Astrocyte (in vitro differentiated cells and primary cell): ENCODE measurements around the gene C17orf107. TPM values are rescaled to one million over a fixed set of nuclear protein-coding genes. Genes with fewer than 3 reads are reported as not detected.
"Not testable (repeated sequence)": the region's sequence is repeated elsewhere in the genome, so short reads cannot be mapped to it uniquely, and the experiment has no call there.

Experiments used
- DNase-seq: peaks from one replicate; pipeline ENCODE4 v3.0.0-alpha.2; 2010; ENCODE audit warnings: low read depth
- FAIRE-seq: peaks from 2 replicates; lab custom pipeline; 2011; peaks lifted over from hg19 to GRCh38; lab: Jason Lieb, UNC
- H2AFZ ChIP-seq: 2 replicates; pipeline ENCODE4 v1.6.0; 2012; ENCODE audit warnings: low read depth, low read length, inconsistent platforms
- H3K27ac ChIP-seq: 2 replicates; pipeline ENCODE4 v1.5.1; 2011; ENCODE audit warnings: low read depth, low read length, inconsistent platforms
- H3K27me3 ChIP-seq: 2 replicates; pipeline ENCODE4 v1.6.0; 2011; ENCODE audit warnings: low read length, inconsistent platforms; ENCODE audit not compliant: insufficient read depth
- H3K36me3 ChIP-seq: 2 replicates; pipeline ENCODE4 v1.5.1; 2011; ENCODE audit warnings: low read length, inconsistent platforms; ENCODE audit not compliant: insufficient read depth
- H3K4me1 ChIP-seq: 2 replicates; pipeline ENCODE4 v1.5.1; 2011; ENCODE audit warnings: low read length, inconsistent platforms; ENCODE audit not compliant: insufficient read depth
- H3K4me2 ChIP-seq: 2 replicates; pipeline ENCODE4 v1.6.0; 2012; ENCODE audit warnings: low read length, inconsistent platforms
- H3K4me3 ChIP-seq: 2 replicates; pipeline ENCODE4 v1.5.1; 2011; ENCODE audit warnings: low read depth, mild to moderate bottlenecking, low read length, inconsistent platforms; ENCODE audit not compliant: insufficient read depth
- H3K79me2 ChIP-seq: 2 replicates; pipeline ENCODE4 v1.6.0; 2012; ENCODE audit warnings: mild to moderate bottlenecking, low read length, inconsistent platforms; ENCODE audit not compliant: insufficient read depth
- H3K9ac ChIP-seq: 2 replicates; pipeline ENCODE4 v1.6.0; 2012; ENCODE audit warnings: mild to moderate bottlenecking, low read length, inconsistent platforms
- H3K9me3 ChIP-seq: 2 replicates; pipeline ENCODE4 v1.5.1; 2012; ENCODE audit warnings: low read depth, mild to moderate bottlenecking, low read length, inconsistent platforms; ENCODE audit not compliant: insufficient read depth
- H4K20me1 ChIP-seq: 2 replicates; pipeline ENCODE4 v1.6.0; 2012; ENCODE audit warnings: low read length, inconsistent platforms; ENCODE audit not compliant: insufficient read depth
- H3K27ac Mint-ChIP-seq: one replicate; pipeline ENCODE4 v1.8.0; 2021; ENCODE audit warnings: mild to moderate bottlenecking, mixed read lengths; ENCODE audit not compliant: unreplicated experiment
- H3K27me3 Mint-ChIP-seq: one replicate; pipeline ENCODE4 v1.8.0; 2021; ENCODE audit warnings: low read depth, mixed read lengths; ENCODE audit not compliant: unreplicated experiment
- H3K36me3 Mint-ChIP-seq: one replicate; pipeline ENCODE4 v1.8.0; 2021; ENCODE audit warnings: low read depth, mixed read lengths; ENCODE audit not compliant: unreplicated experiment
- H3K4me1 Mint-ChIP-seq: one replicate; pipeline ENCODE4 v1.8.0; 2021; ENCODE audit warnings: low read depth, mixed read lengths; ENCODE audit not compliant: unreplicated experiment
- H3K4me3 Mint-ChIP-seq: one replicate; pipeline ENCODE4 v1.8.0; 2021; ENCODE audit warnings: mild to moderate bottlenecking, moderate library complexity, mixed read lengths; ENCODE audit not compliant: unreplicated experiment
- H3K9me3 Mint-ChIP-seq: one replicate; pipeline ENCODE4 v1.8.0; 2021; ENCODE audit warnings: mild to moderate bottlenecking, mixed read lengths; ENCODE audit not compliant: unreplicated experiment
- EZH2 ChIP-seq: IDR thresholded peaks from 2 replicates; pipeline ENCODE4 v1.6.1; 2012; ENCODE audit warnings: mild to moderate bottlenecking, low read length, inconsistent platforms; ENCODE audit not compliant: insufficient read depth
- total RNA-seq: library from RNA; stranded (reverse); gene quantifications from 2 replicates; pipeline ENCODE4 v1.2.1, GENCODE V29; 2021
- TF ChIP-seq, protein P1 (sequence below): IDR thresholded peaks from 2 replicates; pipeline ENCODE4 v1.5.1; 2011; ENCODE audit warnings: low read depth, mild to moderate bottlenecking, inconsistent platforms, low read length, moderate library complexity; ENCODE audit not compliant: insufficient read depth

C17orf107 gene
- total RNA-seq, 1 donor from 2014 or later, result 2.2 TPM

DNA sequence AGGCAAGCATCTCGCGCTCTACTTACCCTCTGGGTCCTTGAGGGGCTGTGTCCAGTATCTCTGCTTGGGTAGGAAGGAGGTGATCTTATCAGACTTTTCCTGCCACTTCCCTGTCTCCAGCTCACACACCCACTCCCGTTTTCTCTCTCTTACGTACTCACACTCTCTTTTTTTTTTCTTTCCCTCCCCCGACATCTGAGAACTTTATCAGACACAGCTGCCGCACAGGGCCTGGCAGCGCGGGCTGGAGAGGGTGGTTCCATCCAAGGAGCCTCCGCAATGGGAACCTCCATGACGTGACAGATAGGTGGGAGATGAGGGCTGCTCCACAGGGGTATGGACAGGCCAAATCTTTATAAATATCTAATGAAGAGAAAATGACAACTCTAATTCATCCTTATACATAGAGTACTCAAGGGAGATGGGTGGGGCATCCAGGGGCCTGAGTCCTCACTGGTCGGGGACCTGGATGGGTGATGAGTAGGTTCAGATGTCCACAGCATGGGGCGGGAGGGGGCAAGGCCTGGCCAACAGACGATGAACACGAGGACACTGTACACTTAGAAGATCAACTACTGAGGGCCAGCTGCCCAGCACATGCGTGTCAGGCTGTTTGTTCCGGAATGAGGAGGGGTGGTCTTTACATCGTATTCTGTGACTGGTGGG, 42.9 kb upstream of the C17orf107 start:
- peaks cover 22% of the 10 kb centered on the region for H3K79me2 ChIP-seq
- DNase-seq (no peak), FAIRE-seq (no peak)
- Mint-ChIP-seq H3K36me3 (peaks cover 17% of the 10 kb centered on the region), H3K27me3 (no peaks in the 10 kb centered on the region), H3K4me1 (peaks cover 41% of the 10 kb centered on the region), H3K4me3 (peak overlapping the region; percentile 5), H3K9me3 (peaks cover 2% of the 10 kb centered on the region), H3K27ac (peak overlapping the region; percentile 67)
- H3K4me2 ChIP-seq, result no peak overlapping the region
- peaks cover 68% of the 10 kb centered on the region for H4K20me1 ChIP-seq
- no peak overlapping the region for H3K4me3 ChIP-seq
- H3K27me3 ChIP-seq, result no peaks in the 10 kb centered on the region
- no peak overlapping the region for H3K9ac ChIP-seq
- no peaks in the 10 kb centered on the region for H3K36me3 ChIP-seq
- H2AFZ ChIP-seq, result no peak overlapping the region
- H3K4me1 ChIP-seq, result peaks cover 18% of the 10 kb centered on the region
- TF ChIP-seq EZH2, result no peak
- H3K27ac ChIP-seq, result no peak overlapping the region
- no peaks in the 10 kb centered on the region for H3K9me3 ChIP-seq

DNA sequence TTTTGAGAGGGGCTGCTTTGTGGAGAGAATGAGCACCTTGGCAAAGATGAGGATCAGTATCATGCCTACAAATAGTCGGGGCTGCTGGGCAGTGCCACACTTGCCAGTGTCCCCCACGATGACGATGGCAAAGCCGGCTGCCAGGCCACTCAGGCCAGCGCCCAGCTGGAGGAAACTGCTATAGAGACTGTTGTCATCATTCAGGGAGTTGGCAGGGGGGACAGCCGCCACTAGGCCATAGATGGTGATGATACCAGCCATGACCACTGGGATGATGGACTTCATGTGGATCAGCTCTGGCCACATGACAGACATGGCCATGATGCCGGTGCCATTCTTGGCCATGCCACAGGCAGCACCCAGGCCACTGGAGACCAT, 42.4 kb upstream of the C17orf107 start:
- FAIRE-seq, result no peak

DNA sequence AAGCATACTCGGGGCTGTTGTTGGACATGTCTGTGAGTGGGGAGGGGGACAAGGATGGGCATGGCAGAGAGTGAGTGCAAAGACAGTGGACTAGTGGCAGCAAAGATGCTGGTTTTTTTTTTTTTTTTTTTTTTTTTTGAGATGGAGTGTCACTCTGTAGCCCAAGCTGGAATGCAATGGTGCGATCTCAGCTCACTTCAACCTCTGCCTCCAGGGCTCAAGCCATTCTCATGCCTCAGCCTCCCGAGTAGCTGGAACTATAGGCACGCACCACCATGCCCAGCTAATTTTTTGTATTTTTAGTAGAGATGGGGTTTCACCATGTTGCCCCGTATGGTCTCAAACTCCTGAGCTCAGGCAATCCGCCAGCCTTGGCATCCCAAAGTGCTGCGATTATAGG, 42.0 kb upstream of the C17orf107 start:
- H3K9ac ChIP-seq, H3K27me3 Mint-ChIP-seq, FAIRE-seq, H3K27ac Mint-ChIP-seq, DNase-seq, H3K9me3 ChIP-seq, H3K36me3 ChIP-seq, H3K9me3 Mint-ChIP-seq, H3K4me3 Mint-ChIP-seq, H3K4me3 ChIP-seq, H2AFZ ChIP-seq, H3K27me3 ChIP-seq, H3K27ac ChIP-seq: not testable (repeated sequence)
- peaks cover 25% of the 10 kb centered on the region for H3K79me2 ChIP-seq
- H4K20me1 ChIP-seq, result peaks cover 63% of the 10 kb centered on the region
- H3K4me1 Mint-ChIP-seq, result peaks cover 36% of the 10 kb centered on the region
- peaks cover 20% of the 10 kb centered on the region for H3K36me3 Mint-ChIP-seq
- H3K4me2 ChIP-seq, result peak overlapping the region; percentile 28
- H3K4me1 ChIP-seq, result peaks cover 15% of the 10 kb centered on the region

More for the DNA sequence above, 42.4 kb upstream of the C17orf107 start:
- Histone ChIP-seq H3K9me3 (no peaks in the 10 kb centered on the region), H3K9ac (no peak overlapping the region), H3K27ac (no peak overlapping the region), H3K4me3 (no peak overlapping the region), H3K4me2 (no peak overlapping the region), H3K79me2 (peaks cover 23% of the 10 kb centered on the region), H3K36me3 (no peaks in the 10 kb centered on the region), H4K20me1 (peaks cover 65% of the 10 kb centered on the region), H3K27me3 (no peaks in the 10 kb centered on the region), H3K4me1 (peaks cover 18% of the 10 kb centered on the region), H2AFZ (no peak overlapping the region)
- TF ChIP-seq EZH2, result no peak
- TF ChIP-seq, protein P1, sequence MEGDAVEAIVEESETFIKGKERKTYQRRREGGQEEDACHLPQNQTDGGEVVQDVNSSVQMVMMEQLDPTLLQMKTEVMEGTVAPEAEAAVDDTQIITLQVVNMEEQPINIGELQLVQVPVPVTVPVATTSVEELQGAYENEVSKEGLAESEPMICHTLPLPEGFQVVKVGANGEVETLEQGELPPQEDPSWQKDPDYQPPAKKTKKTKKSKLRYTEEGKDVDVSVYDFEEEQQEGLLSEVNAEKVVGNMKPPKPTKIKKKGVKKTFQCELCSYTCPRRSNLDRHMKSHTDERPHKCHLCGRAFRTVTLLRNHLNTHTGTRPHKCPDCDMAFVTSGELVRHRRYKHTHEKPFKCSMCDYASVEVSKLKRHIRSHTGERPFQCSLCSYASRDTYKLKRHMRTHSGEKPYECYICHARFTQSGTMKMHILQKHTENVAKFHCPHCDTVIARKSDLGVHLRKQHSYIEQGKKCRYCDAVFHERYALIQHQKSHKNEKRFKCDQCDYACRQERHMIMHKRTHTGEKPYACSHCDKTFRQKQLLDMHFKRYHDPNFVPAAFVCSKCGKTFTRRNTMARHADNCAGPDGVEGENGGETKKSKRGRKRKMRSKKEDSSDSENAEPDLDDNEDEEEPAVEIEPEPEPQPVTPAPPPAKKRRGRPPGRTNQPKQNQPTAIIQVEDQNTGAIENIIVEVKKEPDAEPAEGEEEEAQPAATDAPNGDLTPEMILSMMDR, result no peak
- no peak for DNase-seq
- Mint-ChIP-seq H3K9me3 (peaks cover 2% of the 10 kb centered on the region), H3K27me3 (no peaks in the 10 kb centered on the region), H3K4me3 (no peak overlapping the region), H3K36me3 (peaks cover 19% of the 10 kb centered on the region), H3K27ac (no peak overlapping the region), H3K4me1 (peaks cover 41% of the 10 kb centered on the region)
